Activated naive CD8-positive, alpha-beta T cell treated with anti-CD3 and anti-CD28 coated beads for 36 hours (primary cell): Measurements from ENCODE around the gene CLMN. TPM values are rescaled to one million over a fixed set of nuclear protein-coding genes. Genes with fewer than 3 reads are reported as not detected.
"Not testable (repeated sequence)": the region's sequence is repeated elsewhere in the genome, so short reads cannot be mapped to it uniquely, and the experiment has no call there.

ENCODE experiments used
- DNase-seq: peaks from one replicate; pipeline ENCODE4 v3.0.0; 2021
- H3K27ac Mint-ChIP-seq: one replicate; pipeline ENCODE4 v1.8.0; 2022; ENCODE audit warnings: mild to moderate bottlenecking, moderate library complexity, mixed read lengths
- H3K27me3 Mint-ChIP-seq: one replicate; pipeline ENCODE4 v1.8.0; 2022; ENCODE audit warnings: mild to moderate bottlenecking, mixed read lengths
- H3K36me3 Mint-ChIP-seq: one replicate; pipeline ENCODE4 v1.8.0; 2021; ENCODE audit warnings: mild to moderate bottlenecking, mixed read lengths
- H3K4me1 Mint-ChIP-seq: one replicate; pipeline ENCODE4 v1.8.0; 2021; ENCODE audit warnings: mixed read lengths
- H3K4me3 Mint-ChIP-seq: one replicate; pipeline ENCODE4 v1.8.0; 2022; ENCODE audit warnings: mild to moderate bottlenecking, moderate library complexity, mixed read lengths
- H3K9me3 Mint-ChIP-seq: one replicate; pipeline ENCODE4 v1.8.0; 2022; ENCODE audit warnings: mixed read lengths
- total RNA-seq, 2 experiments: library from RNA; stranded (reverse); gene quantifications; one replicate each; pipeline ENCODE4 v1.2.3, GENCODE V29; 2021

The CLMN gene
- total RNA-seq, 2 experiments from 2014 or later, result 0.66 to 0.91 TPM

- not testable (repeated sequence) for H3K9me3 Mint-ChIP-seq, H3K4me3 Mint-ChIP-seq, H3K27me3 Mint-ChIP-seq, DNase-seq, H3K27ac Mint-ChIP-seq
- Mint-ChIP-seq H3K36me3 (peaks cover 18% of the 10 kb centered on the region), H3K4me1 (peaks cover 71% of the 10 kb centered on the region)
Observed at GRCh38 chr14:95138455-95138854, 181.3 kb downstream of the CLMN start.

- Mint-ChIP-seq H3K4me3 (no peak overlapping the region), H3K27me3 (no peaks in the 10 kb centered on the region), H3K9me3 (no peaks in the 10 kb centered on the region), H3K4me1 (peaks cover 64% of the 10 kb centered on the region), H3K36me3 (peaks cover 18% of the 10 kb centered on the region), H3K27ac (peak overlapping the region; percentile 73)
- no peak for DNase-seq
Observed at GRCh38 chr14:95137804-95138167, 181.9 kb downstream of the CLMN start.

GRCh38 chr14:95137164-95137803 lies 182.4 kb downstream of the CLMN start:
- Mint-ChIP-seq H3K9me3 (no peaks in the 10 kb centered on the region), H3K36me3 (peaks cover 20% of the 10 kb centered on the region), H3K27ac (no peak overlapping the region), H3K4me1 (peaks cover 59% of the 10 kb centered on the region), H3K4me3 (no peak overlapping the region), H3K27me3 (no peaks in the 10 kb centered on the region)
- no peak for DNase-seq

- Mint-ChIP-seq H3K27ac (peak overlapping the region; percentile 61), H3K27me3 (no peaks in the 10 kb centered on the region)
Observed at GRCh38 chr14:95136631-95137030, 183.1 kb downstream of the CLMN start.

GRCh38 chr14:95134304-95134933 lies 185.3 kb downstream of the CLMN start:
- Mint-ChIP-seq H3K9me3 (no peaks in the 10 kb centered on the region), H3K36me3 (peaks cover 29% of the 10 kb centered on the region), H3K4me1 (peaks cover 41% of the 10 kb centered on the region), H3K27me3 (no peaks in the 10 kb centered on the region), H3K27ac (peak overlapping the region; percentile 47), H3K4me3 (no peak overlapping the region)
- DNase-seq, result no peak

More at GRCh38 chr14:95136631-95137030, 183.1 kb downstream of the CLMN start:
- peaks cover 22% of the 10 kb centered on the region for H3K36me3 Mint-ChIP-seq
- H3K4me3 Mint-ChIP-seq, result no peak overlapping the region
- H3K9me3 Mint-ChIP-seq, result no peaks in the 10 kb centered on the region
- no peak for DNase-seq
- H3K4me1 Mint-ChIP-seq, result peaks cover 56% of the 10 kb centered on the region

GRCh38 chr14:95133282-95133681 lies 186.4 kb downstream of the CLMN start:
- Mint-ChIP-seq H3K27me3 (no peaks in the 10 kb centered on the region), H3K27ac (peak overlapping the region; percentile 21), H3K4me3 (no peak overlapping the region), H3K9me3 (no peaks in the 10 kb centered on the region), H3K36me3 (peaks cover 35% of the 10 kb centered on the region), H3K4me1 (peaks cover 42% of the 10 kb centered on the region)
- no peak for DNase-seq

- no peaks in the 10 kb centered on the region for H3K9me3 Mint-ChIP-seq
- H3K27ac Mint-ChIP-seq, result no peak overlapping the region
- peaks cover 37% of the 10 kb centered on the region for H3K36me3 Mint-ChIP-seq
- H3K4me1 Mint-ChIP-seq, result peaks cover 40% of the 10 kb centered on the region
- no peak for DNase-seq
- H3K27me3 Mint-ChIP-seq, result no peaks in the 10 kb centered on the region
- no peak overlapping the region for H3K4me3 Mint-ChIP-seq
Observed at GRCh38 chr14:95132760-95133159, 186.9 kb downstream of the CLMN start.

Other genes with a start within 250 kb of the CLMN start
- gene DICER1, start 162.4 kb downstream of the CLMN start, total RNA-seq, result 10 to 100 TPM; 53.1 to 60.3 TPM
- gene SYNE3, start 196.7 kb upstream of the CLMN start, total RNA-seq, result 10 to 100 TPM; 38.0 to 38.8 TPM
- gene GLRX5, start 215.1 kb upstream of the CLMN start, total RNA-seq, result 10 to 100 TPM; 57.9 to 60.7 TPM